Measurements from ENCODE around the gene CEP112. TPM values are rescaled to one million over a fixed set of nuclear protein-coding genes. Genes with fewer than 3 reads are reported as not detected.

The CEP112 gene
- total and polyA plus RNA-seq, 9 of the 15 experiments (the other 6 are each of a cell fraction or from before 2014, with no cell fraction given): 0.84 TPM; not detected in 8

GRCh38 chr17:66115246-66115645 lies 76.7 kb downstream of the CEP112 start (continued):
- TF ChIP-seq POLR2G (IDR thresholded peaks at IDR 0.05; ENCODE audit: low read depth, low read length): no peak
- TF ChIP-seq CBFA2T2 (conservative IDR thresholded peaks at IDR 0.05): no peak

- Histone ChIP-seq H2AFZ (ENCODE audit: low read depth, low read length) (no peak overlapping the region), H3K9me1 (ENCODE audit: control insufficient read depth, insufficient read depth, low read length) (no peaks in the 10 kb centered on the region), H3K9me3 (replicated peaks; ENCODE audit: control insufficient read depth, insufficient read depth, low read depth, low read length) (no peaks in the 10 kb centered on the region), H3K27ac (ENCODE audit: extremely low read depth, low read depth, low read length) (no peak overlapping the region), H3K9ac (ENCODE audit: insufficient read depth in 1 of 2, low read depth in 2 of 2, low read length in 2 of 2) (no peak overlapping the region), H3K27me3 (ENCODE audit: control insufficient read depth in 2 of 2, insufficient read depth in 2 of 2, low read length in 2 of 2) (no peaks in the 10 kb centered on the region; a peak in 1 of 5 replicates), H3K4me2 (ENCODE audit: insufficient read depth, low read length) (no peak overlapping the region), H3K79me2 (ENCODE audit: control insufficient read depth, insufficient read depth, low read length) (no peaks in the 10 kb centered on the region), H3K4me3 (no peak overlapping the region), H4K20me1 (replicated peaks; ENCODE audit: control insufficient read depth, insufficient read depth, low read length) (no peaks in the 10 kb centered on the region), H3K36me3 (ENCODE audit: control insufficient read depth, insufficient read depth, low read length) (no peaks in the 10 kb centered on the region), H3K4me1 (replicated peaks in 1 of 2; ENCODE audit: control insufficient read depth in 2 of 2, insufficient read depth in 2 of 2, low read length in 2 of 2) (no peaks in the 10 kb centered on the region)
- CTCF ChIA-PET (ENCODE audit: low intra/inter-chr PET ratio): no interaction called here
- in situ Hi-C loops (cut with MboI): no loop called here
- ATAC-seq (no peak), FAIRE-seq (no peak), DNase-seq (ENCODE audit: extremely low read depth in 1 of 4, low spot score in 3 of 4) (no peak)
- POLR2A ChIA-PET: no interaction called here
- intact Hi-C loops (cut with micrococcal nuclease): no loop called here
- 0% methylated on average over 2 of the region's 2 CpGs for WGBS (ENCODE audit: insufficient coverage, low coverage, missing lambda C conversion rate)
- no TSS peak for BruUV-seq (replicated peaks)
- TF ChIP-seq SMAD3 (CRISPR knock-in tag; conservative IDR thresholded peaks at IDR 0.05): no peak
- TF ChIP-seq ZNF436 (CRISPR knock-in tag; IDR thresholded peaks at IDR 0.05): no peak
- TF ChIP-seq RBM22 (IDR thresholded peaks at IDR 0.05; ENCODE audit: low read depth, low read length, poor library complexity, severe bottlenecking): no peak
- no peak for TF ChIP-seq RFX1 (IDR thresholded peaks at IDR 0.05)
- no peak for TF ChIP-seq VEZF1 (CRISPR knock-in tag; IDR thresholded peaks at IDR 0.05)
- TF ChIP-seq NUFIP1 (IDR thresholded peaks at IDR 0.05; ENCODE audit: partially characterized antibody): no peak
- TF ChIP-seq POLR2AphosphoS2 (IDR thresholded peaks at IDR 0.05; ENCODE audit: low read length): no peak
- no peak for TF ChIP-seq ZNF551 (CRISPR knock-in tag; IDR thresholded peaks at IDR 0.05)
- TF ChIP-seq, protein P1, sequence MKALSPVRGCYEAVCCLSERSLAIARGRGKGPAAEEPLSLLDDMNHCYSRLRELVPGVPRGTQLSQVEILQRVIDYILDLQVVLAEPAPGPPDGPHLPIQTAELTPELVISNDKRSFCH (CRISPR knock-in tag; IDR thresholded peaks at IDR 0.05): no peak
- TF ChIP-seq, protein P1 (tag; IDR thresholded peaks at IDR 0.05): no peak
- TF ChIP-seq, protein P2, sequence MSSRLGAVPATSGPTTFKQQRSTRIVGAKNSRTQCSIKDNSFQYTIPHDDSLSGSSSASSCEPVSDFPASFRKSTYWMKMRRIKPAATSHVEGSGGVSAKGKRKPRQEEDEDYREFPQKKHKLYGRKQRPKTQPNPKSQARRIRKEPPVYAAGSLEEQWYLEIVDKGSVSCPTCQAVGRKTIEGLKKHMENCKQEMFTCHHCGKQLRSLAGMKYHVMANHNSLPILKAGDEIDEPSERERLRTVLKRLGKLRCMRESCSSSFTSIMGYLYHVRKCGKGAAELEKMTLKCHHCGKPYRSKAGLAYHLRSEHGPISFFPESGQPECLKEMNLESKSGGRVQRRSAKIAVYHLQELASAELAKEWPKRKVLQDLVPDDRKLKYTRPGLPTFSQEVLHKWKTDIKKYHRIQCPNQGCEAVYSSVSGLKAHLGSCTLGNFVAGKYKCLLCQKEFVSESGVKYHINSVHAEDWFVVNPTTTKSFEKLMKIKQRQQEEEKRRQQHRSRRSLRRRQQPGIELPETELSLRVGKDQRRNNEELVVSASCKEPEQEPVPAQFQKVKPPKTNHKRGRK (tag; IDR thresholded peaks at IDR 0.05): no peak
- TF ChIP-seq TGIF2 (CRISPR knock-in tag; IDR thresholded peaks at IDR 0.05): no peak
- no peak for TF ChIP-seq CBFA2T3 (IDR thresholded peaks at IDR 0.05)
- TF ChIP-seq LCOR (CRISPR knock-in tag; IDR thresholded peaks at IDR 0.05): no peak
- TF ChIP-seq YY1 (IDR thresholded peaks at IDR 0.05; ENCODE audit: borderline replicate concordance in 1 of 3, control insufficient read depth in 1 of 3, extremely low read depth in 1 of 3, insufficient read depth in 3 of 3, insufficient read length in 1 of 3, insufficient replicate concordance in 2 of 3, low read depth in 1 of 3, low read length in 2 of 3): no peak
- no peak for TF ChIP-seq DDX20 (tag; IDR thresholded peaks at IDR 0.05; ENCODE audit: low read depth)
- TF ChIP-seq ZNF274 (IDR thresholded peaks at IDR 0.05; ENCODE audit: borderline replicate concordance, low read depth, low read length): no peak
- no peak for TF ChIP-seq ZNF212 (CRISPR knock-in tag; IDR thresholded peaks at IDR 0.05)
- TF ChIP-seq SMARCE1 (IDR thresholded peaks at IDR 0.05): no peak
Observed at GRCh38 chr17:66114609-66115008, 77.3 kb downstream of the CEP112 start.
